Glutamatergic neuron (in vitro differentiated cells): ENCODE results near the gene LANCL1. TPM values are rescaled to one million over a fixed set of nuclear protein-coding genes. Genes with fewer than 3 reads are reported as not detected.

Experiments
- DNase-seq: peaks from one replicate; pipeline ENCODE4 v3.0.0; 2022
- H3K27ac Mint-ChIP-seq: one replicate; pipeline ENCODE4 v1.8.0; 2020; ENCODE audit warnings: mild to moderate bottlenecking, mixed read lengths, inconsistent platforms; ENCODE audit not compliant: unreplicated experiment
- H3K27me3 Mint-ChIP-seq: one replicate; pipeline ENCODE4 v1.8.0; 2020; ENCODE audit warnings: mild to moderate bottlenecking, moderate library complexity, mixed read lengths, inconsistent platforms; ENCODE audit not compliant: unreplicated experiment
- H3K36me3 Mint-ChIP-seq: one replicate; pipeline ENCODE4 v1.8.0; 2020; ENCODE audit warnings: mild to moderate bottlenecking, mixed read lengths, inconsistent platforms; ENCODE audit not compliant: unreplicated experiment
- H3K4me1 Mint-ChIP-seq: one replicate; pipeline ENCODE4 v1.8.0; 2020; ENCODE audit warnings: mild to moderate bottlenecking, low read depth, mixed read lengths, inconsistent platforms; ENCODE audit not compliant: unreplicated experiment
- H3K4me3 Mint-ChIP-seq: one replicate; pipeline ENCODE4 v1.8.0; 2020; ENCODE audit warnings: mild to moderate bottlenecking, mixed read lengths, inconsistent platforms; ENCODE audit not compliant: unreplicated experiment
- H3K9me3 Mint-ChIP-seq: one replicate; pipeline ENCODE4 v1.8.0; 2020; ENCODE audit warnings: mild to moderate bottlenecking, moderate library complexity, mixed read lengths, inconsistent platforms; ENCODE audit not compliant: unreplicated experiment
- CTCF ChIP-seq: fragments of 200-600 bp; sonication (generic); IDR thresholded peaks from one replicate; pipeline ENCODE4 v1.5.0; 2021; ENCODE audit not compliant: partially characterized antibody, unreplicated experiment
- total RNA-seq: library from RNA; stranded (reverse); fragmentation: NEBNext Ultra II Directional; extraction: Animal tissue kit (Norgen Biotek cat#: 25700); gene quantifications from one replicate; pipeline ENCODE4 v1.2.1, GENCODE V29; 2021; ENCODE audit not compliant: unreplicated experiment

LANCL1 gene
- total RNA-seq, 1 donor from 2014 or later, result 72.4 TPM

- Mint-ChIP-seq H3K36me3 (no peaks in the 10 kb centered on the region), H3K27ac (no peak overlapping the region), H3K9me3 (no peaks in the 10 kb centered on the region), H3K27me3 (no peaks in the 10 kb centered on the region), H3K4me1 (peaks cover 3% of the 10 kb centered on the region), H3K4me3 (no peak overlapping the region)
- no peak for TF ChIP-seq CTCF
- no peak for DNase-seq
Measured at GRCh38 chr2:210388148-210388547, 88.4 kb downstream of the LANCL1 start.

GRCh38 chr2:210387074-210387473 is 89.5 kb downstream of the LANCL1 start:
- H3K9me3 Mint-ChIP-seq, result no peaks in the 10 kb centered on the region
- no peaks in the 10 kb centered on the region for H3K4me1 Mint-ChIP-seq
- no peak for TF ChIP-seq CTCF
- no peak overlapping the region for H3K4me3 Mint-ChIP-seq
- H3K27me3 Mint-ChIP-seq, result no peaks in the 10 kb centered on the region
- no peak overlapping the region for H3K27ac Mint-ChIP-seq
- DNase-seq, result no peak
- H3K36me3 Mint-ChIP-seq, result no peaks in the 10 kb centered on the region

Other genes starting within 250 kb of the LANCL1 start
- gene MYL1, start 161.6 kb downstream of the LANCL1 start, total RNA-seq, result not detected
- 31.1 TPM for gene CPS1, start 79.8 kb upstream of the LANCL1 start, total RNA-seq